ENCODE data around the gene SLC18A3. TPM values are rescaled to one million over a fixed set of nuclear protein-coding genes. Genes with fewer than 3 reads are reported as not detected.

The SLC18A3 gene
- total and polyA plus RNA-seq, 2 donors: 0.07 TPM; not detected in 1

DNA sequence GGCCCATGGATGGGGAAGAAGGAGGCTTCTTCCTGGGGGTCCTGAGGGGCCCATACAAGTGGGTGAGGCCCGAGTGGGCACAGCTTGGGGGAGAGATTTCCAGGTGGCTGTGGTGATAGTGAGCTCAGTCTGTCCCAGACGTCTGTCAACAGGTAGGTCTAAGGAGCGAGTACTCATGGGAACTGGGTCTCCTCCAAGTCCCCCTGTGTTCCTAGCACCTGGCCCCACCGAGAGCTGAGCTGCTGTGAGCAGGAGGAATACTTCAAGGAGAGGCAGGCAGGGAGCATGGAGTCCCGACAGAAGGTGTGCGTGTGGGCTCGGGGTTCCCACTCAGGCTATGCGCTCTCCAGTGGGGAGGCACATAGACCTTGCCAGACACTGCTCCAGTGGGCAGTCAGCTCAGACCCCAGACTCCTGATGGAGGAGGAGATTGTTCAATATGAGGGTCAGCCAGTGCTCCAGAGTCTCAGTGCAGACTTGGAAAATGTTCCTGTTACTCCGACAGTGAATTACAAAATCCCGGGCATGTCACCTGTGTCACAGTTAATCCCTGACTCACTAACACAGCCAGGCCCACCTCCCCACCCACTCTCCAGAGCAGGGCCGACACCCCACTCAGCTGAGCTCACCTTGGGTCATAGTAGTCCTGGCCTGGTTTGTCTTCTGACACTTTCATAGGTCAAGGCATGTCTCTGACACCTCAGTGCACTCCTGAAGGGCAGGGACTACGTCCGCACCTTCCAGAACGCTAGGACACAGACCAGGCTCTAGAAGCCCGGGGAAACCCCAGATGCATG lies 41.1 kb downstream of the SLC18A3 start:
- no peaks in the 10 kb centered on the region for H3K27me3 ChIP-seq (ENCODE audit: control insufficient read depth in 2 of 2, insufficient read depth in 1 of 2, low read length in 1 of 2)
- no peak overlapping the region for H3K4me3 ChIP-seq (ENCODE audit: low read length in 2 of 2)
- H3K9me3 ChIP-seq (ENCODE audit: control insufficient read depth in 2 of 2, insufficient read depth in 1 of 2, low read length in 1 of 2): no peaks in the 10 kb centered on the region
- H3K27ac ChIP-seq (ENCODE audit: low read depth in 1 of 2, low read length in 1 of 2): no peak overlapping the region
- DNase-seq (ENCODE audit: low read depth in 6 of 9, low spot score in 9 of 9): no peak
- H3K36me3 ChIP-seq (ENCODE audit: control insufficient read depth in 2 of 2, insufficient read depth in 2 of 2, low read length in 1 of 2): no peaks in the 10 kb centered on the region
- 92% methylated on average over 15 of the region's 15 CpGs for WGBS
- H3K4me1 ChIP-seq (ENCODE audit: control insufficient read depth in 2 of 2, insufficient read depth in 2 of 2, low read length in 2 of 2): peaks cover 0 to 39% of the 10 kb centered on the region in 2 donors

DNA sequence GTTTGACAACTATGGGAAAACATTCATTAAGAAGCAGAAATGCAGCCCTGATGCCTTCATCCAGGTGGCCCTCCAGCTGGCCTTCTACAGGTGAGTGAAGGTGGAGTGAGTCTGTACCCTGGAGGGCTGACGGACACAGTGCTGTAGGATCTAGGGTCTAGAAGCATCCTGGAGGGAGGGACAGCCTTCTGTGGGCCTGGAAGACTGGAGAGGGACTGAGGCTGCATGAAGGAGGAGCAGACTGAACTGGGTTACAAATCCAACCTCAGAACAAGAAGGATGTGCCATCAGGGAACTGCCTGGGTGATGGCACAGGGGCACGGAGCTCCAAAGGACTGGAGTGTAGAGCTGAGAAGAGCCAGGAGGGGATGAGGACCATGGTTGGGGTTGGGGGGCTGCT lies 41.8 kb downstream of the SLC18A3 start:
- no peak for DNase-seq (ENCODE audit: low read depth in 6 of 9, low spot score in 9 of 9)
- 93% methylated on average over 2 of the region's 2 CpGs for WGBS

DNA sequence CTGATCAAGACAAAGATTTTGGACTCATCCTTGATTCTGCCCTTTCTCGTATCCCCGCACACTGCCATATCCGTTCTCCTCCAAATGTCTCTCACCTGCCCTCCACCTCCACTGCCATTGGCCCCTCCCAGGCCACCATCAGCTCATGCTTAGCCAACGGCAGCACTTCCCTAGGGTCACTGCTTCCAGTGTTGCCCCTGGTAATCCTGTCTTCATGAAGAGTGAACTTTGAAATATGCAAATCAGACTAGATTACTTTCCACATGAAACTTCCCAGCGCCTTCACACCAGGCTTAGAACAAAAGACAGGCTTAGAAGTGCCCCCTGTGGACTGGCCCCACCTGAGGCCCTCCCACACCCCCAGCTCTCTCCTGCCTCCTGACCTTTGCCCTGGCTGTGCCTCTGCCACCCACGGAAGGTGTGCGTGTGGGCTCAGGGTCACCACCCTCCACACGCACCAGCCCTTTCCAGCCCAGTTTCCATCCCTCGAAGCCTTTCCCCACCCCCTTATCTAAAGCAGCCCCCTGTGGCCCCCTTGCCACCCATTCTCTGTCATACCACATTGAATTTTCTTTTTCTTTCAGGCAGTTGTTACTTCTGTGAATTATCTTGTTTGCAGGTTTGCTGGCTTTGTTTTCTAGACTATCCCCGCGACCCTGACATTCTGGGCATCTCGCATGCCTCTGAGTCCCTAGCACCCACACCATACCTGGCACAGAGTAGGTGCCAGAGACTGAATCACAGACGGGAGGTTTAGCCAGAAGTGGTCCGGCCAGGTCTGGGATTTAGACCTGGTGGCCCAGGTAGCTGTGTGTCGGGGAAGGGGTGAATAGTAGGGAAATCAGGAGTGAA lies 42.5 kb downstream of the SLC18A3 start:
- WGBS: 87% methylated on average over 15 of the region's 15 CpGs
- peaks cover 0 to 34% of the 10 kb centered on the region in 2 donors for H3K4me1 ChIP-seq (ENCODE audit: control insufficient read depth in 2 of 2, insufficient read depth in 2 of 2, low read length in 2 of 2)
- H3K4me3 ChIP-seq (ENCODE audit: low read length in 2 of 2): no peak overlapping the region
- H3K36me3 ChIP-seq (ENCODE audit: control insufficient read depth in 2 of 2, insufficient read depth in 2 of 2, low read length in 1 of 2): no peaks in the 10 kb centered on the region
- peaks cover 0 to 1% of the 10 kb centered on the region in 2 donors for H3K9me3 ChIP-seq (ENCODE audit: control insufficient read depth in 2 of 2, insufficient read depth in 1 of 2, low read length in 1 of 2)
- H3K27me3 ChIP-seq (ENCODE audit: control insufficient read depth in 2 of 2, insufficient read depth in 1 of 2, low read length in 1 of 2): no peaks in the 10 kb centered on the region
- no peak for DNase-seq (ENCODE audit: low read depth in 6 of 9, low spot score in 9 of 9)
- H3K27ac ChIP-seq (ENCODE audit: low read depth in 1 of 2, low read length in 1 of 2): no peak overlapping the region

More for the DNA sequence above, 41.8 kb downstream of the SLC18A3 start:
- Histone ChIP-seq H3K36me3 (ENCODE audit: control insufficient read depth in 2 of 2, insufficient read depth in 2 of 2, low read length in 1 of 2) (no peaks in the 10 kb centered on the region), H3K4me3 (ENCODE audit: low read length in 2 of 2) (no peak overlapping the region), H3K27me3 (ENCODE audit: control insufficient read depth in 2 of 2, insufficient read depth in 1 of 2, low read length in 1 of 2) (no peaks in the 10 kb centered on the region), H3K27ac (ENCODE audit: low read depth in 1 of 2, low read length in 1 of 2) (no peak overlapping the region), H3K4me1 (ENCODE audit: control insufficient read depth in 2 of 2, insufficient read depth in 2 of 2, low read length in 2 of 2) (peaks cover 0 to 34% of the 10 kb centered on the region in 2 donors), H3K9me3 (ENCODE audit: control insufficient read depth in 2 of 2, insufficient read depth in 1 of 2, low read length in 1 of 2) (peaks cover 0 to 1% of the 10 kb centered on the region in 2 donors)

GRCh38 chr10:49653273-49653929 lies 43.3 kb downstream of the SLC18A3 start:
- peaks cover 0 to 26% of the 10 kb centered on the region in 2 donors for H3K4me1 ChIP-seq (ENCODE audit: control insufficient read depth in 2 of 2, insufficient read depth in 2 of 2, low read length in 2 of 2)
- no peaks in the 10 kb centered on the region for H3K27me3 ChIP-seq (ENCODE audit: control insufficient read depth in 2 of 2, insufficient read depth in 1 of 2, low read length in 1 of 2)
- no peak overlapping the region for H3K4me3 ChIP-seq (ENCODE audit: low read length in 2 of 2)
- no peak for DNase-seq (ENCODE audit: low read depth in 6 of 9, low spot score in 9 of 9)
- 86% methylated on average over 11 of the region's 11 CpGs for WGBS
- H3K27ac ChIP-seq (ENCODE audit: low read depth in 1 of 2, low read length in 1 of 2): no peak overlapping the region
- peaks cover 0 to 1% of the 10 kb centered on the region in 2 donors for H3K9me3 ChIP-seq (ENCODE audit: control insufficient read depth in 2 of 2, insufficient read depth in 1 of 2, low read length in 1 of 2)
- no peaks in the 10 kb centered on the region for H3K36me3 ChIP-seq (ENCODE audit: control insufficient read depth in 2 of 2, insufficient read depth in 2 of 2, low read length in 1 of 2)

- H3K4me3 ChIP-seq (ENCODE audit: low read length in 2 of 2): no peak overlapping the region
Observed at GRCh38 chr10:49654036-49654693, 44.1 kb downstream of the SLC18A3 start.

DNA sequence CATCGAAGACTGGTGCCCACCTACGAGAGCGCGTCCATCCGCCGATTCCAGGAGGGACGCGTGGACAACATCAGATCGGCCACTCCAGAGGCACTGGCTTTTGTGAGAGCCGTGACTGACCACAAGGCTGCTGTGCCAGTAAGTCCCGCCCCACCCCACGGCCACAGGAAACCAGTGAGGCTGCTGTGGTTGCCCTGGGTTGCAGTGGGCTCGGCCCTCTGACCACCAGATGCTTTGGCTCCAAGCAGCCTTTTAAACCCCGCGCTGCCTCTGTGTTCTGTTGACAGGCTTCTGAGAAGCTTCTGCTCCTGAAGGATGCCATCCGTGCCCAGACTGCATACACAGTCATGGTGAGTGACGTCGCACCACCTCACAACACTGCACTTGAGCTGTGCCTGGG lies 45.0 kb downstream of the SLC18A3 start:
- peaks cover 1 to 5% of the 10 kb centered on the region in 2 donors for H3K9me3 ChIP-seq (ENCODE audit: control insufficient read depth in 2 of 2, insufficient read depth in 1 of 2, low read length in 1 of 2)
- peaks cover 0 to 9% of the 10 kb centered on the region in 2 donors for H3K4me1 ChIP-seq (ENCODE audit: control insufficient read depth in 2 of 2, insufficient read depth in 2 of 2, low read length in 2 of 2)
- no peak overlapping the region for H3K4me3 ChIP-seq (ENCODE audit: low read length in 2 of 2)
- no peak overlapping the region for H3K27ac ChIP-seq (ENCODE audit: low read depth in 1 of 2, low read length in 1 of 2)
- H3K36me3 ChIP-seq (ENCODE audit: control insufficient read depth in 2 of 2, insufficient read depth in 2 of 2, low read length in 1 of 2): no peaks in the 10 kb centered on the region
- 72% methylated on average over 18 of the region's 18 CpGs for WGBS
- no peaks in the 10 kb centered on the region for H3K27me3 ChIP-seq (ENCODE audit: control insufficient read depth in 2 of 2, insufficient read depth in 1 of 2, low read length in 1 of 2)
- no peak for DNase-seq (ENCODE audit: low read depth in 6 of 9, low spot score in 9 of 9)

More at GRCh38 chr10:49654036-49654693, 44.1 kb downstream of the SLC18A3 start:
- no peaks in the 10 kb centered on the region for H3K27me3 ChIP-seq (ENCODE audit: control insufficient read depth in 2 of 2, insufficient read depth in 1 of 2, low read length in 1 of 2)
- H3K36me3 ChIP-seq (ENCODE audit: control insufficient read depth in 2 of 2, insufficient read depth in 2 of 2, low read length in 1 of 2): no peaks in the 10 kb centered on the region
- peaks cover 0 to 1% of the 10 kb centered on the region in 2 donors for H3K9me3 ChIP-seq (ENCODE audit: control insufficient read depth in 2 of 2, insufficient read depth in 1 of 2, low read length in 1 of 2)
- DNase-seq (ENCODE audit: low read depth in 6 of 9, low spot score in 9 of 9): no peak
- peaks cover 0 to 18% of the 10 kb centered on the region in 2 donors for H3K4me1 ChIP-seq (ENCODE audit: control insufficient read depth in 2 of 2, insufficient read depth in 2 of 2, low read length in 2 of 2)
- no peak overlapping the region for H3K27ac ChIP-seq (ENCODE audit: low read depth in 1 of 2, low read length in 1 of 2)
- 70% methylated on average over 5 of the region's 5 CpGs for WGBS

DNA sequence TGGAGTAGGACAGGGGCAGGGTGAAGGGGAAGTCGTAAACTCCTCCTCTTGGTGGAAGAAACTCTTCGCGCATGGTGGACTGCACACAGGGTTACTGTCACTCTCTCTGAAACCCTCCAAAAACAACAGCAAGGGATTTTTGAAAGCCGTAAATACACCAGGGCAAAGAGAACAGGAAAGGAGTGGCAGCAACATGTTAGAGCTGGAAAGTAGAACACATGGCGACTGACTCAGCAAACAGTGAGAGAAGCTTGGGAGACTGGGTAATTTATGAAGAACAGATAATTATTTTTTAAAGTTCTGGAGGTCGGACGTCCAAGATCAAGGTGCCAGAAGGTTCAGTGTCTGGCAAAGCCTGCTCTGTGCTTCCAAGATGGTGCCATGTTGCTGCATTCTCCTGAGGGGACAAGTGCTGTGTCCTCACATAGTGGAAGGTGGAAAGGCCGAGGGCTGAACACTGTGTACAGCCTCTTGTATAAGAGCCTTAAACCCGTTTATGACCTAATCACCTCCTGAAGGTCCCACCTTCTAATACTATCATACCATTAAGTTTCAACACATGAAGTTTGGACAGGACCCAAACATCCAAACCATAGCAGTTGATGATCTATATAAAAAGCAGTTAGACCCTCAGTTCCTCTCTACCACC lies 46.9 kb downstream of the SLC18A3 start:
- Histone ChIP-seq H3K4me3 (ENCODE audit: low read length in 2 of 2) (no peak overlapping the region), H3K4me1 (ENCODE audit: control insufficient read depth in 2 of 2, insufficient read depth in 2 of 2, low read length in 2 of 2) (no peaks in the 10 kb centered on the region), H3K9me3 (ENCODE audit: control insufficient read depth in 2 of 2, insufficient read depth in 1 of 2, low read length in 1 of 2) (peaks cover 1 to 5% of the 10 kb centered on the region in 2 donors), H3K27me3 (ENCODE audit: control insufficient read depth in 2 of 2, insufficient read depth in 1 of 2, low read length in 1 of 2) (no peaks in the 10 kb centered on the region), H3K36me3 (ENCODE audit: control insufficient read depth in 2 of 2, insufficient read depth in 2 of 2, low read length in 1 of 2) (no peaks in the 10 kb centered on the region), H3K27ac (ENCODE audit: low read depth in 1 of 2, low read length in 1 of 2) (no peak overlapping the region)
- DNase-seq (ENCODE audit: low read depth in 6 of 9, low spot score in 9 of 9): no peak
- 87% methylated on average over 9 of the region's 9 CpGs for WGBS

DNA sequence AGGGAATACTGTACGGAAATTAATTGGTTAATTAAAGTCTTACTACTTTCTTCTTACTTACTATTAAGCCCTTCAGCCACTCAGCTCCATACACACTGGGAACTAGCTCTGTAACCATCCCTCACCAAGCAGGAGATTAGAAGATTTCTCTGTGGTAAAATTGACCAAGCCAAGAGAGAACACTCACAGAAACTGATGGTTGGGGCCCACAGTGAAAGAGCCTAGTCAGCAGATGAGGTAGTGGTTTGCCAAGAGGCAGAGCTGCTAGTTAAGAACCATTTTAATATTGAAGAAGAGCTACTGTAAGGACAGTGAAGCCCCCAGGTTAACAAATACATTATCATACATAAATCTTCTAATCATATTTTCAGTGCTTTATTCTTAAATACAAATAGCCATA lies 47.5 kb downstream of the SLC18A3 start:
- Histone ChIP-seq H3K9me3 (ENCODE audit: control insufficient read depth in 2 of 2, insufficient read depth in 1 of 2, low read length in 1 of 2) (peaks cover 1 to 5% of the 10 kb centered on the region in 2 donors), H3K27ac (ENCODE audit: low read depth in 1 of 2, low read length in 1 of 2) (no peak overlapping the region), H3K27me3 (ENCODE audit: control insufficient read depth in 2 of 2, insufficient read depth in 1 of 2, low read length in 1 of 2) (no peaks in the 10 kb centered on the region), H3K4me1 (ENCODE audit: control insufficient read depth in 2 of 2, insufficient read depth in 2 of 2, low read length in 2 of 2) (no peaks in the 10 kb centered on the region), H3K36me3 (ENCODE audit: control insufficient read depth in 2 of 2, insufficient read depth in 2 of 2, low read length in 1 of 2) (no peaks in the 10 kb centered on the region), H3K4me3 (ENCODE audit: low read length in 2 of 2) (no peak overlapping the region)
- DNase-seq (ENCODE audit: low read depth in 6 of 9, low spot score in 9 of 9): no peak
- WGBS: 96% methylated on average over 1 of the region's 1 CpG

All from thymus (tissue), 11 donors.